ENCODE measurements around the gene CCDC171.

DNA sequence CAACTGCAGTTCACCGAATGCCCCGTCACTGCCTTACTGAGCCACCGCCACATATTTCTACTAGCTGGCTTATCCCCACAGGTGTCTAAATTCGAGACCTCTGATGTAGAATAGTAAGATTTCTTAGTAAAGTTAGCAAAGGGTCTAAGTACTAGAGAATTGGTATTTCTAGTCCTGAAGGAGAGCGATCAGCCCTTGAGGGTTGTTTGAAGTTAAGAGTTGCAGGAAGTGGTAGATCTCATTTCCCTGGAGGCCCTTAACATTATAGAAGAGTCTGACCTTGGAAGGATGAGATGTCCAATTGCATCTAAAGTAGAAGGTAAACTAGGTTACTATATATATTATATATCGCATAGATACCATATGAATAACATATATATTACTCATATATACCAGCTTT lies 451.8 kb downstream of the CCDC171 start:
- TF ChIP-seq CTCF (IDR thresholded peaks at IDR 0.05): no peak
- no peak for TF ChIP-seq POLR2A (IDR thresholded peaks at IDR 0.05)
